Loucy (cell line): ENCODE measurements around the gene TMED8.

Experiments used
- CTCF ChIP-seq: fragments of 200-600 bp; sonication (generic); conservative IDR thresholded peaks from 2 replicates; pipeline ENCODE4 v1.5.1; 2014; ENCODE audit warnings: mild to moderate bottlenecking, antibody characterized with exemption, low read length
- EZH2phosphoT487 ChIP-seq: fragments of 200-600 bp; IDR thresholded peaks from 2 replicates; pipeline ENCODE4 v1.6.1; 2018; ENCODE audit warnings: antibody characterized with exemption, mild to moderate bottlenecking, moderate library complexity, borderline replicate concordance

- no peak for TF ChIP-seq CTCF
- TF ChIP-seq EZH2phosphoT487, result no peak
Observed at GRCh38 chr14:77390188-77390587, 13.3 kb upstream of the TMED8 start.
